SK-N-SH (cell line): ENCODE measurements around the gene POTEH. TPM values are rescaled to one million over a fixed set of nuclear protein-coding genes. Genes with fewer than 3 reads are reported as not detected.
"Not testable (repeated sequence)": the region's sequence is repeated elsewhere in the genome, so short reads cannot be mapped to it uniquely, and the experiment has no call there.

ENCODE experiments used
- CTCF ChIA-PET: fragments of 300-600, 350-600 bp; formaldehyde crosslinking; extraction: SDS; loops from one replicate; lab custom pipeline; 2021; lab: Yijun Ruan, JAX
- POLR2A ChIA-PET: fragments of 350-600 bp; sonication (Branson Sonifier 250); formaldehyde crosslinking; extraction: SDS; loops from one replicate; lab custom pipeline; 2020; ENCODE audit warnings: antibody characterized with exemption, inconsistent platforms; lab: Yijun Ruan, JAX
- DNase-seq: peaks from one replicate; pipeline ENCODE4 v3.0.0; 2012
- H2AFZ ChIP-seq: fragments of 200-600 bp; sonication (generic); 2 replicates; pipeline ENCODE4 v1.8.1; 2016; ENCODE audit warnings: antibody characterized with exemption, mild to moderate bottlenecking, low read depth
- H3F3A ChIP-seq: fragments of 200-600 bp; sonication (generic); replicated peaks from 2 replicates; pipeline ENCODE3; 2016; ENCODE audit warnings: antibody characterized with exemption, mild to moderate bottlenecking; ENCODE audit not compliant: insufficient read depth
- H3K27ac ChIP-seq, 2 experiments: fragments of 200-500 bp in 1 of 2; fragments of 200-600 bp in 1 of 2; sonication (Bioruptor generic) in 1 of 2; sonication (generic), shearing (Covaris generic) in 1 of 2; 2 replicates each; pipeline versions ENCODE4 v1.5.1 to v1.6.1; 2014 to 2016; ENCODE audit warnings: low read depth in 2 of 2, inconsistent platforms in 1 of 2, low read length in 1 of 2, mild to moderate bottlenecking in 1 of 2, mixed read lengths in 1 of 2
- H3K27me3 ChIP-seq: fragments of 200-600 bp; sonication (generic), shearing (Covaris generic); 2 replicates; pipeline ENCODE4 v1.6.1; 2016; ENCODE audit warnings: mixed run types; ENCODE audit not compliant: insufficient read depth
- H3K36me3 ChIP-seq, 2 experiments: fragments of 200-500 bp in 1 of 2; fragments of 200-600 bp in 1 of 2; sonication (Bioruptor generic) in 1 of 2; sonication (generic) in 1 of 2; replicated peaks in 1 of 2; 2 replicates each; pipeline versions ENCODE3 to v1.5.1; 2014 to 2016; ENCODE audit warnings: low read length in 1 of 2, mild to moderate bottlenecking in 1 of 2; ENCODE audit not compliant: insufficient read depth in 2 of 2, control insufficient read depth in 1 of 2
- H3K4me1 ChIP-seq, 2 experiments: fragments of 200-500 bp in 1 of 2; fragments of 200-600 bp in 1 of 2; sonication (Bioruptor generic) in 1 of 2; sonication (generic), shearing (Covaris generic) in 1 of 2; 2 replicates each; pipeline versions ENCODE4 v1.5.1 to v1.6.1; 2014 to 2016; ENCODE audit warnings: low read depth in 1 of 2, low read length in 1 of 2, mixed run types in 1 of 2; ENCODE audit not compliant: insufficient read depth in 2 of 2, control insufficient read depth in 1 of 2
- H3K4me2 ChIP-seq: fragments of 200-600 bp; sonication (generic), shearing (Covaris generic); 2 replicates; pipeline ENCODE4 v1.6.1; 2017; ENCODE audit warnings: mixed run types
- H3K4me3 ChIP-seq, 2 experiments: fragments of 200-500 bp in 1 of 2; fragments of 200-600 bp in 1 of 2; sonication (Bioruptor generic) in 1 of 2; sonication (generic), shearing (Covaris generic) in 1 of 2; 2 replicates each; pipeline versions ENCODE4 v1.5.1 to v1.8.1; 2014 to 2016; ENCODE audit warnings: low read depth in 2 of 2, inconsistent platforms in 1 of 2, low read length in 1 of 2, mild to moderate bottlenecking in 1 of 2, mixed read lengths in 1 of 2, moderate library complexity in 1 of 2
- H3K79me2 ChIP-seq: fragments of 200-600 bp; sonication (generic); 2 replicates; pipeline ENCODE4 v1.8.1; 2017; ENCODE audit warnings: mild to moderate bottlenecking; ENCODE audit not compliant: insufficient read depth
- H3K9ac ChIP-seq: fragments of 200-600 bp; sonication (generic); 2 replicates; pipeline ENCODE4 v1.6.1; 2017; ENCODE audit warnings: mixed run types
- H3K9me2 ChIP-seq: fragments of 200-600 bp; sonication (generic); 2 replicates; pipeline ENCODE4 v1.6.1; 2017; ENCODE audit warnings: mixed run types
- H3K9me3 ChIP-seq: fragments of 200-600 bp; sonication (generic); 2 replicates; pipeline ENCODE4 v1.6.1; 2017; ENCODE audit warnings: mixed run types, mild to moderate bottlenecking, moderate library complexity
- H4K20me1 ChIP-seq: fragments of 200-600 bp; sonication (generic); 2 replicates; pipeline ENCODE4 v1.6.1; 2017; ENCODE audit warnings: mild to moderate bottlenecking, mixed run types; ENCODE audit not compliant: insufficient read depth
- WGBS: methylation state at CpG from one replicate; pipeline ENCODE4 v1.1.6; 2017; ENCODE audit warnings: low lambda C conversion rate; 5-methylcytosine and 5-hydroxymethylcytosine counted together
- polyA plus RNA-seq, 3 experiments: library from polyadenylated mRNA; depleted of rRNA; stranded (reverse); fragments of >200 nt; gene quantifications; 2 replicates each; pipeline ENCODE4 v1.2.3, GENCODE V29; 2012

POTEH gene
- polyA plus RNA-seq, 1 of the 3 experiments (the other 2 are of a cell fraction) = 1.3 TPM

GRCh38 chr22:15714125-15714524, 24.3 kb downstream of the POTEH start:
- H3K27ac ChIP-seq, H3K9me2 ChIP-seq, H3K9me3 ChIP-seq, CTCF ChIA-PET, DNase-seq, H2AFZ ChIP-seq, H3K79me2 ChIP-seq, H3K27me3 ChIP-seq, H3K4me2 ChIP-seq, H3K4me3 ChIP-seq, H3K9ac ChIP-seq, POLR2A ChIA-PET, H4K20me1 ChIP-seq, H3K4me1 ChIP-seq, H3F3A ChIP-seq, H3K36me3 ChIP-seq: not testable (repeated sequence)
- WGBS = 28% methylated on average over 1 of the region's 2 CpGs

- H3K9me3 ChIP-seq, H3K36me3 ChIP-seq, H3F3A ChIP-seq, POLR2A ChIA-PET, H3K9me2 ChIP-seq, H3K9ac ChIP-seq, H3K4me1 ChIP-seq, H4K20me1 ChIP-seq, H2AFZ ChIP-seq, DNase-seq, H3K79me2 ChIP-seq, H3K4me2 ChIP-seq, H3K27ac ChIP-seq, H3K4me3 ChIP-seq, CTCF ChIA-PET, H3K27me3 ChIP-seq: not testable (repeated sequence)
- WGBS = no CpG with 5 or more reads among the region's 18 CpGs
Observed at GRCh38 chr22:15721884-15722283, 32.1 kb downstream of the POTEH start.

GRCh38 chr22:15729209-15729917, 39.5 kb downstream of the POTEH start:
- POLR2A ChIA-PET, H3K9ac ChIP-seq, H3F3A ChIP-seq, H3K9me3 ChIP-seq, DNase-seq, H3K4me2 ChIP-seq, H3K4me3 ChIP-seq, H3K27ac ChIP-seq, H3K36me3 ChIP-seq, H3K4me1 ChIP-seq, H3K9me2 ChIP-seq, H4K20me1 ChIP-seq, H3K27me3 ChIP-seq, H3K79me2 ChIP-seq, H2AFZ ChIP-seq, CTCF ChIA-PET: not testable (repeated sequence)
- 27% methylated on average over 10 of the region's 19 CpGs for WGBS

- H3K9me3 ChIP-seq, CTCF ChIA-PET, H3K4me1 ChIP-seq, H3K36me3 ChIP-seq, H3F3A ChIP-seq, H3K79me2 ChIP-seq, H4K20me1 ChIP-seq, H3K4me3 ChIP-seq, H3K4me2 ChIP-seq, H3K27me3 ChIP-seq, DNase-seq, H2AFZ ChIP-seq, H3K27ac ChIP-seq, POLR2A ChIA-PET, H3K9me2 ChIP-seq, H3K9ac ChIP-seq: not testable (repeated sequence)
- WGBS = no CpG with 5 or more reads among the region's 8 CpGs
Observed at GRCh38 chr22:15731023-15731422, 41.2 kb downstream of the POTEH start.

GRCh38 chr22:15734411-15734810, 44.6 kb downstream of the POTEH start:
- H3F3A ChIP-seq, H2AFZ ChIP-seq, H3K9me2 ChIP-seq, H3K9ac ChIP-seq, H3K79me2 ChIP-seq, H3K27ac ChIP-seq, POLR2A ChIA-PET, H3K36me3 ChIP-seq, CTCF ChIA-PET, H3K4me3 ChIP-seq, H4K20me1 ChIP-seq, H3K4me1 ChIP-seq, H3K4me2 ChIP-seq, H3K27me3 ChIP-seq, H3K9me3 ChIP-seq, DNase-seq: not testable (repeated sequence)
- WGBS = 7% methylated on average over 4 of the region's 6 CpGs

GRCh38 chr22:15738157-15738908, 48.5 kb downstream of the POTEH start:
- H3K4me2 ChIP-seq, H4K20me1 ChIP-seq, H3K9me2 ChIP-seq, H3K9me3 ChIP-seq, CTCF ChIA-PET, H3F3A ChIP-seq, H3K27ac ChIP-seq, H3K4me3 ChIP-seq, POLR2A ChIA-PET, H3K9ac ChIP-seq, H3K27me3 ChIP-seq, H3K4me1 ChIP-seq, DNase-seq, H3K79me2 ChIP-seq, H3K36me3 ChIP-seq, H2AFZ ChIP-seq: not testable (repeated sequence)
- WGBS = 8% methylated on average over 4 of the region's 10 CpGs
